ENCODE results near the gene ADGRB3.

The ADGRB3 gene

GRCh38 chr6:69343851-69344250, 708.8 kb downstream of the ADGRB3 start:
- TF ChIP-seq CTCF (IDR thresholded peaks at IDR 0.05; ENCODE audit: insufficient read depth, low read depth, low read length, missing control alignments): no peak
- no peak overlapping the region for H3K4me3 ChIP-seq (ENCODE audit: low read length)
- DNase-seq (ENCODE audit: low read depth): no peak

- DNase-seq (ENCODE audit: low read depth): no peak
- H3K4me3 ChIP-seq (ENCODE audit: low read length): no peak overlapping the region
- TF ChIP-seq CTCF (IDR thresholded peaks at IDR 0.05; ENCODE audit: insufficient read depth, low read depth, low read length, missing control alignments): no peak
These were observed 714.7 kb downstream of the ADGRB3 start for GRCh38 chr6:69349771-69350170.

- DNase-seq (ENCODE audit: low read depth): no peak
- H3K4me3 ChIP-seq (ENCODE audit: low read length): no peak overlapping the region
- no peak for TF ChIP-seq CTCF (IDR thresholded peaks at IDR 0.05; ENCODE audit: insufficient read depth, low read depth, low read length, missing control alignments)
These were observed 727.1 kb downstream of the ADGRB3 start for GRCh38 chr6:69362209-69362608.

GRCh38 chr6:69366831-69367230, 731.7 kb downstream of the ADGRB3 start:
- H3K4me3 ChIP-seq (ENCODE audit: low read length): no peak overlapping the region
- no peak for TF ChIP-seq CTCF (IDR thresholded peaks at IDR 0.05; ENCODE audit: insufficient read depth, low read depth, low read length, missing control alignments)
- DNase-seq (ENCODE audit: low read depth): no peak

GRCh38 chr6:69368613-69369012, 733.5 kb downstream of the ADGRB3 start:
- no peak for TF ChIP-seq CTCF (IDR thresholded peaks at IDR 0.05; ENCODE audit: insufficient read depth, low read depth, low read length, missing control alignments)
- H3K4me3 ChIP-seq (ENCODE audit: low read length): no peak overlapping the region
- DNase-seq (ENCODE audit: low read depth): no peak

GRCh38 chr6:69370763-69371162, 735.7 kb downstream of the ADGRB3 start:
- TF ChIP-seq CTCF (IDR thresholded peaks at IDR 0.05; ENCODE audit: insufficient read depth, low read depth, low read length, missing control alignments): no peak
- H3K4me3 ChIP-seq (ENCODE audit: low read length): no peak overlapping the region
- no peak for DNase-seq (ENCODE audit: low read depth)

- H3K4me3 ChIP-seq (ENCODE audit: low read length): no peak overlapping the region
- no peak for TF ChIP-seq CTCF (IDR thresholded peaks at IDR 0.05; ENCODE audit: insufficient read depth, low read depth, low read length, missing control alignments)
- no peak for DNase-seq (ENCODE audit: low read depth)
These were observed 743.2 kb downstream of the ADGRB3 start for GRCh38 chr6:69378326-69378725.

Data from epithelial cell of esophagus (primary cell).